ENCODE data around the gene TULP3.

TULP3 gene

GRCh38 chr12:2930865-2931264 lies 40.2 kb downstream of the TULP3 start:
- no peak for DNase-seq (ENCODE audit: low spot score)

- DNase-seq (ENCODE audit: low spot score), result no peak
Observed at GRCh38 chr12:2933586-2933985, 42.9 kb downstream of the TULP3 start.

GRCh38 chr12:2934371-2934770 lies 43.7 kb downstream of the TULP3 start:
- no peak for DNase-seq (ENCODE audit: low spot score)

- no peak for DNase-seq (ENCODE audit: low spot score)
Observed at GRCh38 chr12:2936301-2936700, 45.6 kb downstream of the TULP3 start.

GRCh38 chr12:2937500-2937899 lies 46.8 kb downstream of the TULP3 start:
- no peak for DNase-seq (ENCODE audit: low spot score)

- no peak for DNase-seq (ENCODE audit: low spot score)
Observed at GRCh38 chr12:2939191-2939590, 48.5 kb downstream of the TULP3 start.

- DNase-seq (ENCODE audit: low spot score), result no peak
Observed at GRCh38 chr12:2940564-2940963, 49.9 kb downstream of the TULP3 start.

- DNase-seq (ENCODE audit: low spot score), result no peak
Observed at GRCh38 chr12:2941524-2941923, 50.8 kb downstream of the TULP3 start.

GRCh38 chr12:2944401-2945047 lies 53.8 kb downstream of the TULP3 start:
- DNase-seq (ENCODE audit: low spot score), result peak; percentile 68

GRCh38 chr12:2949411-2949810 lies 58.7 kb downstream of the TULP3 start:
- DNase-seq (ENCODE audit: low spot score), result no peak

- DNase-seq (ENCODE audit: low spot score), result no peak
Observed at GRCh38 chr12:2955888-2956287, 65.2 kb downstream of the TULP3 start.

- no peak for DNase-seq (ENCODE audit: low spot score)
Observed at GRCh38 chr12:2957816-2958431, 67.2 kb downstream of the TULP3 start.

GRCh38 chr12:2958432-2959191 lies 67.9 kb downstream of the TULP3 start:
- no peak for DNase-seq (ENCODE audit: low spot score)

GRCh38 chr12:2959192-2959504 lies 68.5 kb downstream of the TULP3 start, which contains the start of gene TEAD4:
TEAD4 (plus strand) TSS chr12:2959397.
- no peak for DNase-seq (ENCODE audit: low spot score)

- no peak for DNase-seq (ENCODE audit: low spot score)
Observed at GRCh38 chr12:2959505-2960389, 69.1 kb downstream of the TULP3 start.

- peak; percentile 17 for DNase-seq (ENCODE audit: low spot score)
Observed at GRCh38 chr12:2960390-2960956, 69.8 kb downstream of the TULP3 start.

- DNase-seq (ENCODE audit: low spot score), result no peak
Observed at GRCh38 chr12:2960996-2961616, 70.4 kb downstream of the TULP3 start.

- no peak for DNase-seq (ENCODE audit: low spot score)
Observed at GRCh38 chr12:2961705-2962104, 71.0 kb downstream of the TULP3 start.

- DNase-seq (ENCODE audit: low spot score), result no peak
Observed at GRCh38 chr12:2963154-2963759, 72.6 kb downstream of the TULP3 start.

GRCh38 chr12:2963760-2964292 lies 73.1 kb downstream of the TULP3 start:
- DNase-seq (ENCODE audit: low spot score), result no peak

- DNase-seq (ENCODE audit: low spot score), result no peak
Observed at GRCh38 chr12:2967651-2968050, 77.0 kb downstream of the TULP3 start.

All from NAMALWA (cell line).